ENCODE measurements around the gene ODAPH.
A peak's percentile ranks its signal among the peaks of the same experiment; 100 is the strongest.
"Not testable (repeated sequence)": the region's sequence is repeated elsewhere in the genome, so short reads cannot be mapped to it uniquely, and the experiment has no call there.

Gene ODAPH

GRCh38 chr4:75555294-75556164 lies at the start of gene ODAPH:
Gene ODAPH (plus strand): TSS chr4:75556066. CDS start chr4:75556083, 17 bp downstream.
- DNase-seq (ENCODE audit: low read depth in 2 of 3, low spot score in 2 of 3), result peak in 1 of 3 experiments; percentile 8

DNA sequence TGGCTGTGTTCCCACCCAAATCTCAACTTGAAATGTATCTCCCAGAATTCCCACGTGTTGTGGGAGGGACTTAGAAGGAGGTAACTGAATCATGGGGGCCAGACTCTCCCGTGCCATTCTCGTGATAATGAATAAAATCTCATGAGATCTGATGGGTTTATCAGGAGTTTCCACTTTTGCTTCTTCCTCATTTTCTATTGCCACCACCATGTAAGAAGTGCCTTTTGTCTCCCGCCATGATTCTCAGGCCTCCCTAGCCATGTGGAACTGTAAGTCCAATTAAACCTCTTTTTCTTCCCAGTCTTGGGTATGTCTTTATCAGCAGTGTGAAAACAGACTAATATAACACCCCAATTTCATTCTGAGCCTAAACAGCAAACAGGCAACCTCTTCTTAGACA lies 46.3 kb upstream of the ODAPH start:
- not testable (repeated sequence) for DNase-seq (ENCODE audit: low read depth in 2 of 3, low spot score in 2 of 3)

DNA sequence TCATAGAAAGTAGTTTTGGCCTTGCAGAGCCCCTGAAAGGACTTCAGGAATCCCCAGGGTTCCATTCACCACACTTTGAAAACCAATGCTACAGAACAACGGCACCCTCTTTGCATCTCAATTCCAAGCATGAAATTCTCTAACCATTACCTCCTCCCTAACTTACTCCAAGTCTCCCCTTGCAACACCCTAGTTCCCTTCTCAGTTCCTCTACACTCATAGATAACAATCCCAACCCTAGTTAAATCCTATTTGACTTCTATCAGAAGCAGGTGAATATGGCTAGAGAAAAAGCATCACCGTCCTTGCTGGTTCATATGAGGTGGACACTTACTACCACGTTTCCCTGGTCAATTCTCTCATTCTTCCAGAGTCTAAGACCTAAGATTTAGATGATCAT lies 44.0 kb upstream of the ODAPH start:
- DNase-seq (ENCODE audit: low read depth in 2 of 3, low spot score in 2 of 3), result no peak

- DNase-seq (ENCODE audit: low read depth in 2 of 3, low spot score in 2 of 3), result no peak
Observed at GRCh38 chr4:75512386-75513211, 43.3 kb upstream of the ODAPH start.

GRCh38 chr4:75513526-75514130 lies 42.2 kb upstream of the ODAPH start:
- DNase-seq (ENCODE audit: low read depth in 2 of 3, low spot score in 2 of 3), result peak in 1 of 3 experiments; percentile 8

DNA sequence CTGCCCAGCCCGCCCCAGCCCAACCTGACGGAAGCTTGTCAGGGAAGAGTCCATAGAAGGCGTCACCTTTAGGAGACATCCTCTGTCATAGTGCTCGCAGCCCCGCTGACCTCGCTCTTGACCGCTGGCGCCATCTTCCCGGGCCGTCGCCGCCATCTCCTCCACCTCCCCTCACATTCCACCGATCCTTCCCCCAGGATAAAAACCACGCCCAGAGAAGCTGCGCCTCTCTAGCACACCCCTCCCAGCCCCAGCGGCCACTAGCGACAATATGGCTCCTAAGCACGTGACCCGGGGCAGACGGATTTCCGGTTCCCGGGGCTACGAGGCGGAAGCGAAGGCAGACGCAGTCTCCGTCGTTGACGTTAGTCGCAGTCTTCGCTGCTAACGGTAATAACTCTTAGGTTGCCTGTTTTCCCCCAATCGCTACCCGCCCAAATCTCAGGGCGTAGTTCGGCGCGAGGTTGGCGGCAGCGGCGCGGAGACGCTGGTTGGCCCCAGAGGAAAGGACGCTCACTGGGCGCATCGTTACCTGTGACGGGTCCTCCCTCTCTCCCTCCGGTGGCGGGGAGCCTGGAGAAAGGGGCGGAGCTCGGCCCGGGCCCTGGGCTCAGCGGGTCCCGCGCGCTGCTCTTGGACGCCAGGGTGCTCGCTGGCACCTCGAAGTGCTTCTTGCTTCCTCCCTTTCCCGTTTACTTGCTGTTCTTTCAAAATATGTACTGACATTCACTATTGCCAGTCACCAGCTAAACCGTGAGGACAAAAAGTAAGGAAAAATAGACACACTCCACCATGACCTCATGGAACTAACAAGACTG lies 41.5 kb upstream of the ODAPH start, which contains the start of the genes RCHY1 and THAP6:
RCHY1 (minus strand) TSS at position 273 of the 818 bp plus-strand sequence; CDS start at position 156, 117 bp downstream.
THAP6 (plus strand) TSS at position 343 of the 818 bp plus-strand sequence. CDS start 980 bp downstream, outside the sequence.
- DNase-seq (ENCODE audit: low read depth in 2 of 3, low spot score in 2 of 3), result peak; percentile 75 to 82 (median 81)

GRCh38 chr4:75514949-75515612 lies 40.8 kb upstream of the ODAPH start:
- no peak for DNase-seq (ENCODE audit: low read depth in 2 of 3, low spot score in 2 of 3)

GRCh38 chr4:75516144-75516543 lies 39.7 kb upstream of the ODAPH start:
- DNase-seq (ENCODE audit: low read depth in 2 of 3, low spot score in 2 of 3), result no peak

DNA sequence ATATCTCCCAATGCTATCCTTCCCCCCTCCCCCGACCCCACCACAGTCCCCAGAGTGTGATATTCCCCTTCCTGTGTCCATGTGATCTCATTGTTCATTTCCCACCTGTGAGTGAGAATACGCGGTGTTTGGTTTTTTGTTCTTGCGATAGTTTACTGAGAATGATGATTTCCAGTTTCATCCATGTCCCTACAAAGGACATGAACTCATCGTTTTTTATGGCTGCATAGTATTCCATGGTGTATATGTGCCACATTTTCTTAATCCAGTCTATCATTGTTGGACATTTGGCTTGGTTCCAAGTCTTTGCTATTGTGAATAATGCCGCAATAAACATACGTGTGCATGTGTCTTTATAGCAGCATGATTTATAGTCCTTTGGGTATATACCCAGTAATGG lies 36.4 kb upstream of the ODAPH start:
- not testable (repeated sequence) for DNase-seq (ENCODE audit: low read depth in 2 of 3, low spot score in 2 of 3)

GRCh38 chr4:75525086-75525485 lies 30.8 kb upstream of the ODAPH start:
- no peak for DNase-seq (ENCODE audit: low read depth in 2 of 3, low spot score in 2 of 3)

GRCh38 chr4:75525910-75526309 lies 30.0 kb upstream of the ODAPH start:
- no peak for DNase-seq (ENCODE audit: low read depth in 2 of 3, low spot score in 2 of 3)

GRCh38 chr4:75527482-75527881 lies 28.4 kb upstream of the ODAPH start:
- no peak for DNase-seq (ENCODE audit: low read depth in 2 of 3, low spot score in 2 of 3)

- no peak for DNase-seq (ENCODE audit: low read depth in 2 of 3, low spot score in 2 of 3)
Observed at GRCh38 chr4:75530556-75531322, 25.1 kb upstream of the ODAPH start.

- DNase-seq (ENCODE audit: low read depth in 2 of 3, low spot score in 2 of 3), result not testable (repeated sequence)
Observed at GRCh38 chr4:75531536-75532143, 24.2 kb upstream of the ODAPH start.

DNA sequence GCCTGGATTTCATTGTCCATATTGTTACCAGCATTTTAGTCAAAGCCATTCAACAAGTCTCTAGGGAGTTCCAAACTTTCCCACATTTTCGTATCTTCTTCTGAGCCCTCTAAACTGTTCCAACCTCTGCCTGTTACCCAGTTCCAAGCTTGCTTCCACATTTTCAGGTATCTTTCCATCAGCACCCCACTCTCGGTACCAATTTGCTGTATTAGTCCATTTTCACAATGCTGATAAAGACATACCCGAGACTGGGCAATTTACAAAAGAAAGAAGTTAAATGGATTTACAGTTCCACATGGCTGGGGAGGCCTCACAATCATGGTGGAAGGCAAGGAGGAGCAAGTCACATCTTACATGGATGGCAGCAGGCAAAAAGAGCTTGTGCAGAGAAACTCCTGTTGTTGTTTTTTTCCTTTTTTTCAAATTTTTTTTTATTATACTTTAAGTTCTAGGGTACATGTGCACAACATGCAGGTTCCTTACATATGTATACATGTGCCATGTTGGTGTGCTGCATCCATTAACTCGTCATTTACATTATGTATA lies 22.5 kb upstream of the ODAPH start:
- not testable (repeated sequence) for DNase-seq (ENCODE audit: low read depth in 2 of 3, low spot score in 2 of 3)

DNA sequence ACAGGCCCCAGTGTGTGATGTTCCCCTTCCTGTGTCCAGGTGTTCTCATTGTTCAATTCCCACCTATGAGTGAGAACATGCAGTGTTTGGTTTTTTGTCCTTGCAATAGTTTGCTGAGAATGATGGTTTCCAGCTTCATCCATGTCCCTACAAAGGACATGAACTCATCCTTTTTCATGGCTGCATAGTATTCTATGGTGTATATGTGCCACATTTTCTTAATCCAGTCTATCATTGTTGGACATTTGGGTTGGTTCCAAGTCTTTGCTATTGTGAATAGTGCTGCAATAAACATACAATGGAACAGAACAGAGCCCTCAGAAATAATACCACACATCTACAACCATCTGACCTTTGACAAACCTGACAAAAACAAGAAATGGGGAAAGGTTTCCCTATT lies 21.9 kb upstream of the ODAPH start:
- not testable (repeated sequence) for DNase-seq (ENCODE audit: low read depth in 2 of 3, low spot score in 2 of 3)

- DNase-seq (ENCODE audit: low read depth in 2 of 3, low spot score in 2 of 3), result not testable (repeated sequence)
Observed at GRCh38 chr4:75537308-75537707, 18.6 kb upstream of the ODAPH start.

- DNase-seq (ENCODE audit: low read depth in 2 of 3, low spot score in 2 of 3), result no peak
Observed at GRCh38 chr4:75542824-75543223, 13.0 kb upstream of the ODAPH start.

Data from activated CD8-positive, alpha-beta memory T cell treated with anti-CD3 and anti-CD28 coated beads for 48 hours (primary cell).